ENCODE data around the gene CEACAM1. TPM values are rescaled to one million over a fixed set of nuclear protein-coding genes. Genes with fewer than 3 reads are reported as not detected.

The CEACAM1 gene
- total and polyA plus RNA-seq, 2 experiments from 2014 or later = not detected

GRCh38 chr19:42569193-42569592 is 40.9 kb upstream of the CEACAM1 start:
- Histone ChIP-seq H3K27ac (no peak overlapping the region), H3K27me3 (no peaks in the 10 kb centered on the region), H3K36me3 (no peaks in the 10 kb centered on the region), H3K9me3 (ENCODE audit: low read depth) (no peaks in the 10 kb centered on the region), H3K4me1 (ENCODE audit: low read depth) (peaks cover 6% of the 10 kb centered on the region), H3K4me3 (no peak overlapping the region)
- TF ChIP-seq, protein P1, sequence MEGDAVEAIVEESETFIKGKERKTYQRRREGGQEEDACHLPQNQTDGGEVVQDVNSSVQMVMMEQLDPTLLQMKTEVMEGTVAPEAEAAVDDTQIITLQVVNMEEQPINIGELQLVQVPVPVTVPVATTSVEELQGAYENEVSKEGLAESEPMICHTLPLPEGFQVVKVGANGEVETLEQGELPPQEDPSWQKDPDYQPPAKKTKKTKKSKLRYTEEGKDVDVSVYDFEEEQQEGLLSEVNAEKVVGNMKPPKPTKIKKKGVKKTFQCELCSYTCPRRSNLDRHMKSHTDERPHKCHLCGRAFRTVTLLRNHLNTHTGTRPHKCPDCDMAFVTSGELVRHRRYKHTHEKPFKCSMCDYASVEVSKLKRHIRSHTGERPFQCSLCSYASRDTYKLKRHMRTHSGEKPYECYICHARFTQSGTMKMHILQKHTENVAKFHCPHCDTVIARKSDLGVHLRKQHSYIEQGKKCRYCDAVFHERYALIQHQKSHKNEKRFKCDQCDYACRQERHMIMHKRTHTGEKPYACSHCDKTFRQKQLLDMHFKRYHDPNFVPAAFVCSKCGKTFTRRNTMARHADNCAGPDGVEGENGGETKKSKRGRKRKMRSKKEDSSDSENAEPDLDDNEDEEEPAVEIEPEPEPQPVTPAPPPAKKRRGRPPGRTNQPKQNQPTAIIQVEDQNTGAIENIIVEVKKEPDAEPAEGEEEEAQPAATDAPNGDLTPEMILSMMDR (IDR thresholded peaks at IDR 0.05; ENCODE audit: low read depth, low read length) = no peak
- no peak for DNase-seq (ENCODE audit: low read depth in 1 of 2, low spot score in 1 of 2)

- peaks cover 14% of the 10 kb centered on the region for H3K4me1 ChIP-seq (ENCODE audit: low read depth)
- no peaks in the 10 kb centered on the region for H3K36me3 ChIP-seq
- no peak for DNase-seq (ENCODE audit: low read depth in 1 of 2, low spot score in 1 of 2)
- no peak overlapping the region for H3K4me3 ChIP-seq
- no peaks in the 10 kb centered on the region for H3K9me3 ChIP-seq (ENCODE audit: low read depth)
- no peaks in the 10 kb centered on the region for H3K27me3 ChIP-seq
- no peak overlapping the region for H3K27ac ChIP-seq
- TF ChIP-seq, protein P1 (IDR thresholded peaks at IDR 0.05; ENCODE audit: low read depth, low read length) = no peak
Measured at GRCh38 chr19:42568006-42568405, 39.7 kb upstream of the CEACAM1 start.

DNA sequence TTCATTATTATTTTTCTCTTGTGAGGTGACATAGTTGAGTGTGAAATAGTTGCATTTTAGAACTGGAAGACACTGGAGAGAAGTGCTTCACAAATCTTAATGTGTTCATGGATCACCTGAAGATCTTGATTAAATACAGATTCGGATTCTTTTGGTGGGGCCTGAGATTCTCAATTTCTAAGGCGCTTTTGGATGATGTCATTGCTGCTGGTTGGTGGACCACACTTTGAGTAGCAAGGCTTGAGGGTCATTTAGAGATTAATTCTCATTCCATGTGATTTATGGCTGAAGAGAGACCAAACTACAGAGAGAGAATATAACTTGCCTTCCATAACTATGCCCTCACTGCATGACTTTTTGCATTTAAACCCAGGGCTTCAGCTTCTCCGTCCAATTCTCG is 39.3 kb upstream of the CEACAM1 start:
- H3K36me3 ChIP-seq = no peaks in the 10 kb centered on the region
- H3K4me3 ChIP-seq = no peak overlapping the region
- H3K27ac ChIP-seq = no peak overlapping the region
- TF ChIP-seq, protein P1 (IDR thresholded peaks at IDR 0.05; ENCODE audit: low read depth, low read length) = no peak
- H3K9me3 ChIP-seq (ENCODE audit: low read depth) = no peaks in the 10 kb centered on the region
- DNase-seq (ENCODE audit: low read depth in 1 of 2, low spot score in 1 of 2) = no peak
- H3K27me3 ChIP-seq = no peaks in the 10 kb centered on the region
- peaks cover 14% of the 10 kb centered on the region for H3K4me1 ChIP-seq (ENCODE audit: low read depth)

DNA sequence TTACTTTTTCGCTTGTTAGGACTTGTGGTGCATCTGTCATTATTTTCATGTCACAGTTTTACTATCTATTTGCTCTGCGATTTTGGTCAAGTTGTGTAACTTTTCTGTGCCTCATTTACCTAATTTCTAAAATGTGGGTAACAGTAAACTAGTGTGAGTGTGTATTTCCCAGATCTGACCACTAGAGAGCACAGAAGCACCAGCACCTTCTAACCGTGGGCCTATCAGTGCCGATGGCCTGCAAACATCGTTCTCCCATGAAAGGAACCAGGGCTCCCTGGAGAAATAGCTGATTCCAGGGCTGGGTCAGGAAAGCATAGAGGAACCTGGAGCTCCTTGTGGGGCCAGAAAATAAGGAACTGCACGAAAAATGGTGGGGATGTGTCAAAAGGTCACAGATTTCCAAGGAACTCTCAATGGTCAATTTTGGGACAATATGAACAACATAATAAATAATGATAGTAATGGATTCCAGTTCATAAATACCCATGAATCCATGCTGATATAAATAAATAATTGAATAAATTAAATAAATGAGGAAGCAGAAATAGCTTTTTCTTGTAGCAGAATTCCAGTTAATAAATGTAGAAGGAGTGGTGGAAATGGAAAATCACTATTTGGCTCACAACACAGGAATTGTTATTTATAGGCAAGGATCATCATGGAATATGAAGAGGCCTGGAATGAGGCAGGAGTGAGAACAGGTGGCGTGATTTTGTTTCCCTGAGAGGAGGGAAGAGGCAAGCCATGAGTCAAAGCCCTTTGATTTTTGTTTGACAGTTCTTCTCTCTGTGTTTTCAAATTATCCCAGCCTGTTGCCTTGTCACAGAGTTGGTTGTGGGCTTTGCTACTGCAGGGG is 35.3 kb upstream of the CEACAM1 start:
- peak; percentile 60 to 73 for DNase-seq (ENCODE audit: low read depth in 1 of 2, low spot score in 1 of 2)
- Histone ChIP-seq H3K9me3 (ENCODE audit: low read depth) (no peaks in the 10 kb centered on the region), H3K36me3 (no peaks in the 10 kb centered on the region)

DNA sequence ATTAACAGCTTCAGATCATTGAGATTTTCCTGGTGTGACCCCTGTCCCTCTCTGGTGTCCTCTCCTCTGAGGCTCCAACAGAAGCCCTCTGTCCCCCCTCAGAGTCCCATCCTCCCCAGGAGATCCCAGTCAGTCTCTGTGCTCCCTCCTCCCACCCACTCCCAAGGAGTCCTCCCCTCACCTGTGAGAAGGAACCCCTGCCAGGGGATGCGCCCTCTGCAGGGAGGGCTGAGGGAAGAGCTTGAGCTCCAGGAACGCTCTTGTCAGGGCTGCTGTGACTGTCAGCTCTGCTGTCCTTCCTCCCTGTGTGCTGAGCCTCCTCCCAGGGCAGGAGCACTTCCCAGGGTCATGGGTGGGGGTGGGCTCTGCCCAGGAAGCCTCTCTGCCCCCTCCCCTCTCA is 33.2 kb upstream of the CEACAM1 start:
- no peaks in the 10 kb centered on the region for H3K27me3 ChIP-seq
- TF ChIP-seq, protein P1 (IDR thresholded peaks at IDR 0.05; ENCODE audit: low read depth, low read length) = no peak
- no peaks in the 10 kb centered on the region for H3K9me3 ChIP-seq (ENCODE audit: low read depth)
- H3K36me3 ChIP-seq = no peaks in the 10 kb centered on the region
- DNase-seq (ENCODE audit: low read depth in 1 of 2, low spot score in 1 of 2) = no peak
- peaks cover 14% of the 10 kb centered on the region for H3K4me1 ChIP-seq (ENCODE audit: low read depth)
- H3K27ac ChIP-seq = no peak overlapping the region
- no peak overlapping the region for H3K4me3 ChIP-seq

More for the DNA sequence above, 35.3 kb upstream of the CEACAM1 start:
- TF ChIP-seq, protein P1 (IDR thresholded peaks at IDR 0.05; ENCODE audit: low read depth, low read length) = peak; percentile 74
- Histone ChIP-seq H3K4me3 (no peak overlapping the region), H3K27ac (peak overlapping the region; percentile 53), H3K27me3 (no peaks in the 10 kb centered on the region), H3K4me1 (ENCODE audit: low read depth) (peaks cover 14% of the 10 kb centered on the region)
